GM19099 (cell line): ENCODE measurements around the gene SEMA3F.

Source experiments
- POLR2A ChIP-seq: IDR thresholded peaks from 3 replicates; pipeline ENCODE4 v1.6.1; 2011; ENCODE audit warnings: low read depth; ENCODE audit not compliant: insufficient read length; ENCODE audit errors: extremely low read depth

SEMA3F gene

GRCh38 chr3:50154840-50155490 lies at the start of gene SEMA3F:
Gene SEMA3F (plus strand): TSS chr3:50155324. CDS start chr3:50159623, 4,299 bp downstream.
- TF ChIP-seq POLR2A, result no peak

GRCh38 chr3:50111757-50112156 lies 43.4 kb upstream of the SEMA3F start:
- no peak for TF ChIP-seq POLR2A

- no peak for TF ChIP-seq POLR2A
Observed at GRCh38 chr3:50112462-50112861, 42.7 kb upstream of the SEMA3F start.

- no peak for TF ChIP-seq POLR2A
Observed at GRCh38 chr3:50117120-50117519, 38.0 kb upstream of the SEMA3F start.

- TF ChIP-seq POLR2A, result no peak
Observed at GRCh38 chr3:50118237-50118636, 36.9 kb upstream of the SEMA3F start.

GRCh38 chr3:50119786-50120185 lies 35.3 kb upstream of the SEMA3F start:
- no peak for TF ChIP-seq POLR2A

- no peak for TF ChIP-seq POLR2A
Observed at GRCh38 chr3:50120364-50121071, 34.6 kb upstream of the SEMA3F start.

GRCh38 chr3:50121072-50122032 lies 33.8 kb upstream of the SEMA3F start:
- no peak for TF ChIP-seq POLR2A

GRCh38 chr3:50122071-50122470 lies 33.1 kb upstream of the SEMA3F start:
- no peak for TF ChIP-seq POLR2A

GRCh38 chr3:50122661-50123391 lies 32.3 kb upstream of the SEMA3F start:
- TF ChIP-seq POLR2A, result peak; percentile 17

GRCh38 chr3:50123394-50124051 lies 31.6 kb upstream of the SEMA3F start:
- no peak for TF ChIP-seq POLR2A

- no peak for TF ChIP-seq POLR2A
Observed at GRCh38 chr3:50124052-50124799, 30.9 kb upstream of the SEMA3F start.

- TF ChIP-seq POLR2A, result no peak
Observed at GRCh38 chr3:50124800-50125178, 30.3 kb upstream of the SEMA3F start.
